Measurements from ENCODE around the gene MYH15. TPM values are rescaled to one million over a fixed set of nuclear protein-coding genes. Genes with fewer than 3 reads are reported as not detected.

MYH15 gene
- total and polyA plus RNA-seq, 2 of the 4 experiments (the other 2 are of a cell fraction): 0.10 to 0.36 TPM

- ChIA-PET CTCF (interaction anchor here (1.2 kb wide), 1 partner anchor 10 kb away, joined by 3 read pairs; no protein-coding TSS in a partner anchor), POLR2A (ENCODE audit: unreplicated experiment) (no interaction called here)
- Histone ChIP-seq H3K4me2 (ENCODE audit: low read depth, low read length) (no peak overlapping the region), H3K79me1 (ENCODE audit: low read depth in 1 of 2, low read length in 2 of 2) (no peaks in the 10 kb centered on the region), H2BK15ac (ENCODE audit: low read depth, low read length) (no peak overlapping the region), H4K5ac (ENCODE audit: low read depth, low read length) (no peak overlapping the region), H2AK5ac (ENCODE audit: low read depth, low read length) (no peak overlapping the region), H3K4ac (ENCODE audit: low read depth, low read length) (no peak overlapping the region), H3K9ac (ENCODE audit: low read depth, low read length) (no peak overlapping the region), H4K91ac (ENCODE audit: insufficient read depth, low read depth, low read length) (no peak overlapping the region), H2BK20ac (ENCODE audit: low read depth, low read length) (no peak overlapping the region), H3K9me3 (ENCODE audit: control insufficient read depth, insufficient read depth, low read length) (no peaks in the 10 kb centered on the region), H3K4me1 (ENCODE audit: control insufficient read depth, insufficient read depth, low read length) (no peaks in the 10 kb centered on the region), H3K4me3 (ENCODE audit: insufficient read depth, low read depth, low read length) (no peak overlapping the region), H2AFZ (replicated peaks; ENCODE audit: low read length, poor library complexity) (no peak overlapping the region), H3K27me3 (ENCODE audit: control insufficient read depth, insufficient read depth, low read length) (no peaks in the 10 kb centered on the region), H2BK120ac (ENCODE audit: low read depth, low read length) (no peak overlapping the region), H3K14ac (replicated peaks; ENCODE audit: low read depth, low read length) (no peak overlapping the region), H2AK9ac (replicated peaks; ENCODE audit: low read depth, low read length, poor library complexity) (no peak overlapping the region), H3K18ac (ENCODE audit: low read depth, low read length) (no peak overlapping the region), H3K36me3 (ENCODE audit: control insufficient read depth, insufficient read depth, low read length) (no peaks in the 10 kb centered on the region), H4K20me1 (ENCODE audit: insufficient read depth, low read length) (no peaks in the 10 kb centered on the region), H3K27ac (ENCODE audit: insufficient read depth, low read length) (no peak overlapping the region), H2BK5ac (ENCODE audit: low read depth, low read length, poor library complexity, severe bottlenecking) (no peak overlapping the region), H3K23ac (ENCODE audit: low read depth, low read length) (no peak overlapping the region), H3K56ac (ENCODE audit: extremely low read depth, insufficient read depth, low read length) (no peak overlapping the region), H4K8ac (ENCODE audit: low read depth in 2 of 2, low read length in 2 of 2) (no peak overlapping the region), H3K9me1 (ENCODE audit: insufficient read depth, low read length) (no peaks in the 10 kb centered on the region)
- intact Hi-C loops (cut with micrococcal nuclease): no loop called here
- no CpG with 5 or more reads among the region's 6 CpGs for whole genome bisulfite sequencing, 2 experiments (ENCODE audit: extremely low coverage in 2 of 2, insufficient read length in 1 of 2)
- in situ Hi-C loops (cut with MboI; ENCODE audit: low sequenced_read_pairs): loop anchor here (10.0 kb wide), 1 partner anchor 419 kb away; no protein-coding TSS in a partner anchor
- dilution Hi-C loops (cut with HindIII; ENCODE audit: low sequenced_read_pairs, unreplicated experiment): no loop called here
- TF ChIP-seq RCOR1 (IDR thresholded peaks at IDR 0.05; ENCODE audit: insufficient replicate concordance, low read length) (no peak), NFE2L2 (IDR thresholded peaks at IDR 0.05; ENCODE audit: low read depth, low read length) (no peak), MAFK (IDR thresholded peaks at IDR 0.05; ENCODE audit: low read depth, low read length) (no peak), USF2 (IDR thresholded peaks at IDR 0.05; ENCODE audit: low read depth, low read length) (no peak), RFX5 (IDR thresholded peaks at IDR 0.05; ENCODE audit: low read depth, low read length) (no peak), CTCF (conservative IDR thresholded peaks at IDR 0.05; ENCODE audit: low read depth, low read length) (no peak), RAD21 (IDR thresholded peaks at IDR 0.05; ENCODE audit: low read length) (no peak), FOS (IDR thresholded peaks at IDR 0.05; ENCODE audit: low read depth, low read length) (no peak), CEBPB (IDR thresholded peaks at IDR 0.05; ENCODE audit: low read depth, low read length) (no peak), BHLHE40 (IDR thresholded peaks at IDR 0.05; ENCODE audit: low read depth, low read length) (no peak), MXI1 (IDR thresholded peaks at IDR 0.05; ENCODE audit: borderline replicate concordance, low read depth, low read length) (no peak), MAZ (IDR thresholded peaks at IDR 0.05; ENCODE audit: borderline replicate concordance, low read depth, low read length) (no peak), CHD1 (IDR thresholded peaks at IDR 0.05; ENCODE audit: low read depth, low read length) (no peak), SMC3 (IDR thresholded peaks at IDR 0.05; ENCODE audit: low read depth, low read length) (no peak), POLR2A (IDR thresholded peaks at IDR 0.05; ENCODE audit: low read depth, low read length) (no peak)
- TF ChIP-seq, protein P1, sequence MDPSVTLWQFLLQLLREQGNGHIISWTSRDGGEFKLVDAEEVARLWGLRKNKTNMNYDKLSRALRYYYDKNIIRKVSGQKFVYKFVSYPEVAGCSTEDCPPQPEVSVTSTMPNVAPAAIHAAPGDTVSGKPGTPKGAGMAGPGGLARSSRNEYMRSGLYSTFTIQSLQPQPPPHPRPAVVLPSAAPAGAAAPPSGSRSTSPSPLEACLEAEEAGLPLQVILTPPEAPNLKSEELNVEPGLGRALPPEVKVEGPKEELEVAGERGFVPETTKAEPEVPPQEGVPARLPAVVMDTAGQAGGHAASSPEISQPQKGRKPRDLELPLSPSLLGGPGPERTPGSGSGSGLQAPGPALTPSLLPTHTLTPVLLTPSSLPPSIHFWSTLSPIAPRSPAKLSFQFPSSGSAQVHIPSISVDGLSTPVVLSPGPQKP (IDR thresholded peaks at IDR 0.05; ENCODE audit: borderline replicate concordance, low read depth, low read length): no peak
- no peak for DNase-seq
- ATAC-seq (ENCODE audit: low read depth): no peak
- BruUV-seq (replicated peaks): no TSS peak
Measured at GRCh38 chr3:108495717-108496116, 14.7 kb downstream of the MYH15 start.

Measured in IMR-90 (cell line).